ENCODE results near the gene PRM2. TPM values are rescaled to one million over a fixed set of nuclear protein-coding genes. Genes with fewer than 3 reads are reported as not detected.

The PRM2 gene
- polyA plus RNA-seq, 2 of the 4 experiments (the other 2 are of a cell fraction), result not detected

GRCh38 chr16:11289202-11289601 is 12.9 kb upstream of the PRM2 start:
- Histone ChIP-seq H3K4me2 (no peak overlapping the region), H3K27ac (no peak overlapping the region), H3K9me3 (no peaks in the 10 kb centered on the region), H3K4me3 (no peak overlapping the region), H3K4me1 (no peaks in the 10 kb centered on the region)
- no peak for DNase-seq (ENCODE audit: low read depth in 1 of 2, low spot score in 1 of 2)
- POLR2A ChIA-PET, result interaction anchor here (1.6 kb wide), 1 partner anchor 33 kb away, joined by 7 read pairs; the partner anchor contains the start of gene SOCS1
- no peak for ATAC-seq
- no peak for FAIRE-seq
- TF ChIP-seq ZNF302 (CRISPR knock-in tag; IDR thresholded peaks at IDR 0.05), result no peak
- no peak for TF ChIP-seq HEYL (CRISPR knock-in tag; IDR thresholded peaks at IDR 0.05)
- TF ChIP-seq EHMT2 (IDR thresholded peaks at IDR 0.05; ENCODE audit: low read depth), result no peak
- no peak for TF ChIP-seq POLR2A (IDR thresholded peaks at IDR 0.05; ENCODE audit: low read length)
- TF ChIP-seq HOXA7 (CRISPR knock-in tag; IDR thresholded peaks at IDR 0.05), result no peak
- no peak for TF ChIP-seq NPAS2 (CRISPR knock-in tag; IDR thresholded peaks at IDR 0.05; ENCODE audit: borderline replicate concordance)
- CTCF ChIA-PET, result interaction anchor here (0.8 to 1.2 kb wide), 2 partner anchors 32 to 325 kb away, joined by 3 to 4 read pairs; no protein-coding TSS in a partner anchor
- 89% methylated on average over 2 of the region's 2 CpGs for WGBS (ENCODE audit: missing lambda C conversion rate)

- POLR2A ChIA-PET, result no interaction called here
- no peak for TF ChIP-seq GATA3 (IDR thresholded peaks at IDR 0.05; ENCODE audit: borderline replicate concordance)
- TF ChIP-seq, protein P1, sequence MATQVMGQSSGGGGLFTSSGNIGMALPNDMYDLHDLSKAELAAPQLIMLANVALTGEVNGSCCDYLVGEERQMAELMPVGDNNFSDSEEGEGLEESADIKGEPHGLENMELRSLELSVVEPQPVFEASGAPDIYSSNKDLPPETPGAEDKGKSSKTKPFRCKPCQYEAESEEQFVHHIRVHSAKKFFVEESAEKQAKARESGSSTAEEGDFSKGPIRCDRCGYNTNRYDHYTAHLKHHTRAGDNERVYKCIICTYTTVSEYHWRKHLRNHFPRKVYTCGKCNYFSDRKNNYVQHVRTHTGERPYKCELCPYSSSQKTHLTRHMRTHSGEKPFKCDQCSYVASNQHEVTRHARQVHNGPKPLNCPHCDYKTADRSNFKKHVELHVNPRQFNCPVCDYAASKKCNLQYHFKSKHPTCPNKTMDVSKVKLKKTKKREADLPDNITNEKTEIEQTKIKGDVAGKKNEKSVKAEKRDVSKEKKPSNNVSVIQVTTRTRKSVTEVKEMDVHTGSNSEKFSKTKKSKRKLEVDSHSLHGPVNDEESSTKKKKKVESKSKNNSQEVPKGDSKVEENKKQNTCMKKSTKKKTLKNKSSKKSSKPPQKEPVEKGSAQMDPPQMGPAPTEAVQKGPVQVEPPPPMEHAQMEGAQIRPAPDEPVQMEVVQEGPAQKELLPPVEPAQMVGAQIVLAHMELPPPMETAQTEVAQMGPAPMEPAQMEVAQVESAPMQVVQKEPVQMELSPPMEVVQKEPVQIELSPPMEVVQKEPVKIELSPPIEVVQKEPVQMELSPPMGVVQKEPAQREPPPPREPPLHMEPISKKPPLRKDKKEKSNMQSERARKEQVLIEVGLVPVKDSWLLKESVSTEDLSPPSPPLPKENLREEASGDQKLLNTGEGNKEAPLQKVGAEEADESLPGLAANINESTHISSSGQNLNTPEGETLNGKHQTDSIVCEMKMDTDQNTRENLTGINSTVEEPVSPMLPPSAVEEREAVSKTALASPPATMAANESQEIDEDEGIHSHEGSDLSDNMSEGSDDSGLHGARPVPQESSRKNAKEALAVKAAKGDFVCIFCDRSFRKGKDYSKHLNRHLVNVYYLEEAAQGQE (IDR thresholded peaks at IDR 0.05), result peak; percentile 53; the same call in 1 of the 2 replicates
- FAIRE-seq, result no peak
Observed at GRCh38 chr16:11285842-11286241, 9.6 kb upstream of the PRM2 start.

GRCh38 chr16:11283820-11284248 is 7.6 kb upstream of the PRM2 start:
- Histone ChIP-seq H3K9me3 (no peaks in the 10 kb centered on the region), H3K4me3 (no peak overlapping the region), H3K27ac (no peak overlapping the region), H3K4me1 (no peaks in the 10 kb centered on the region), H3K4me2 (no peak overlapping the region)
- no peak for FAIRE-seq
- no peak for DNase-seq (ENCODE audit: low read depth in 1 of 2, low spot score in 1 of 2)
- WGBS (ENCODE audit: missing lambda C conversion rate), result 68% methylated on average over 4 of the region's 4 CpGs
- POLR2A ChIA-PET, result no interaction called here
- CTCF ChIA-PET, result interaction anchor here (0.9 to 2.1 kb wide), 5 partner anchors 10 to 319 kb away, joined by 3 to 8 read pairs (median 3); partner anchors contain the start of gene SOCS1
- ATAC-seq, result no peak; a peak in 1 of 6 replicates
- TF ChIP-seq ZNF302 (CRISPR knock-in tag; IDR thresholded peaks at IDR 0.05), result no peak

More at GRCh38 chr16:11285842-11286241, 9.6 kb upstream of the PRM2 start:
- no peaks in the 10 kb centered on the region for H3K9me3 ChIP-seq
- H3K4me2 ChIP-seq, result no peak overlapping the region
- ATAC-seq (no peak), DNase-seq (ENCODE audit: low read depth in 1 of 2, low spot score in 1 of 2) (no peak)
- CTCF ChIA-PET, result no interaction called here
- no peaks in the 10 kb centered on the region for H3K4me1 ChIP-seq
- no peak overlapping the region for H3K4me3 ChIP-seq
- WGBS (ENCODE audit: missing lambda C conversion rate), result 29% methylated on average over 2 of the region's 2 CpGs
- no peak overlapping the region for H3K27ac ChIP-seq

DNA sequence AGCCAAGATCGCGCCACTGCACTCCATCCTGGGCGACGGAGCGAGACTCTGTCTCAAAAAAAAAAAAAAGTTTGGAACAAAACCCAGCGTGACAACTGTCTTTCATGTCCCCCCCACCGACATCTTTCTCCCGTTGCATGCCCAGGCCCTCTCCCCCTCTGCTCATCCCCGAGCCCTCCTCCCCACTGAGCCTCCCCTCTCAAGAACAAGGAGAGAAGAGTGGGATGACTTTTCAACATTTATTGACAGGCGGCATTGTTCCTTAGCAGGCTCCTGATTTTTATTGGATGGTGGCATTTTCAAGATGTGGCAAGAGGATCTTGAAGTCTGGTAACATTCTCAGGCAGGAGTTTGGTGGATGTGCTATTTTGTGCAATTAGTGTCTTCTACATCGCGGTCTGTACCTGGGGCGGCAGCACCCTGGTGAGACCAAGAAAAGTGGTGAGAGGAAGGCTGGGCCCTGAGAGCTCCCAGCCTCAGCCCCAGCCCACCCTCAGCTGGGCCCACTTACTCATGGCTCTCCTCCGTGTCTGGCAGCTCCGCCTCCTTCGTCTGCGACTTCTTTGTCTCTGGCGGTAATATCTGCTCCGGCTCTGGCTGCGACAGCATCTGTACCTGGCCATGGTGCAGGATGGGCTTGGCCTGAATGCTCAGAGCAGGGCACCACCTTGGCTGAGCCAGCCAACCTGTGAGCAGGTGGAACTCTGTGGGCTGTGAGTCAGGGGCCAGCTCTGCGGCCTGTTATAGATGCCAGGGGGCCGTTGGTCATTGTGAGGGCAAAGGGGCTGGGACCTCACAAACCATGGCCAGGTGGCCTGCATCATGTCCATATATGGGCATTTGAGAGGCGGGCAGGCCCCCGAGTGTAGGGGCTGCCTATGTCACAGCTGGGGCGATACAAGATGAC is 4.6 kb upstream of the PRM2 start, which contains the start of gene PRM1:
Gene PRM1, minus strand, starts transcription at position 715 of the 907 bp plus-strand sequence. Its CDS starts 92 bp downstream, at position 623.
- H3K4me1 ChIP-seq, result no peaks in the 10 kb centered on the region
- H3K4me3 ChIP-seq, result no peak within 1 kb of the TSS
- no peak within 1 kb of the TSS for H3K27ac ChIP-seq
- 73% methylated on average over 22 of the region's 25 CpGs for WGBS (ENCODE audit: missing lambda C conversion rate)
- no peak for TF ChIP-seq RCOR1 (IDR thresholded peaks at IDR 0.05; ENCODE audit: low read depth, low read length)
- no peak for TF ChIP-seq PHF8 (IDR thresholded peaks at IDR 0.05; ENCODE audit: borderline replicate concordance, low read depth)
- TF ChIP-seq, protein P2, sequence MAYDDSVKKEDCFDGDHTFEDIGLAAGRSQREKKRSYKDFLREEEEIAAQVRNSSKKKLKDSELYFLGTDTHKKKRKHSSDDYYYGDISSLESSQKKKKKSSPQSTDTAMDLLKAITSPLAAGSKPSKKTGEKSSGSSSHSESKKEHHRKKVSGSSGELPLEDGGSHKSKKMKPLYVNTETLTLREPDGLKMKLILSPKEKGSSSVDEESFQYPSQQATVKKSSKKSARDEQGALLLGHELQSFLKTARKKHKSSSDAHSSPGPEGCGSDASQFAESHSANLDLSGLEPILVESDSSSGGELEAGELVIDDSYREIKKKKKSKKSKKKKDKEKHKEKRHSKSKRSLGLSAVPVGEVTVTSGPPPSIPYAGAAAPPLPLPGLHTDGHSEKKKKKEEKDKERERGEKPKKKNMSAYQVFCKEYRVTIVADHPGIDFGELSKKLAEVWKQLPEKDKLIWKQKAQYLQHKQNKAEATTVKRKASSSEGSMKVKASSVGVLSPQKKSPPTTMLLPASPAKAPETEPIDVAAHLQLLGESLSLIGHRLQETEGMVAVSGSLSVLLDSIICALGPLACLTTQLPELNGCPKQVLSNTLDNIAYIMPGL (CRISPR knock-in tag; IDR thresholded peaks at IDR 0.05; ENCODE audit: borderline replicate concordance), result no peak
- TF ChIP-seq ZFP36 (IDR thresholded peaks at IDR 0.05; ENCODE audit: borderline replicate concordance, partially characterized antibody), result no peak
- no peak for TF ChIP-seq EHMT2 (IDR thresholded peaks at IDR 0.05; ENCODE audit: low read depth)
- TF ChIP-seq CHD4 (IDR thresholded peaks at IDR 0.05; ENCODE audit: borderline replicate concordance), result no peak
- no peak for TF ChIP-seq HEYL (CRISPR knock-in tag; IDR thresholded peaks at IDR 0.05)
- TF ChIP-seq RARB (CRISPR knock-in tag; IDR thresholded peaks at IDR 0.05), result no peak
- TF ChIP-seq GATA3 (IDR thresholded peaks at IDR 0.05; ENCODE audit: borderline replicate concordance), result no peak
- no peak within 1 kb of the TSS for H3K4me2 ChIP-seq
- ATAC-seq, result no peak
- no peaks in the 10 kb centered on the region for H3K9me3 ChIP-seq
- no peak for FAIRE-seq
- ChIA-PET CTCF (interaction anchor here (1.1 kb wide), 1 partner anchor 1051 kb away, joined by 3 read pairs; no protein-coding TSS in a partner anchor), POLR2A (no interaction called here)
- no peak for DNase-seq (ENCODE audit: low read depth in 1 of 2, low spot score in 1 of 2)

All from A549 (cell line).